Activated T-cell treated with anti-CD3 and anti-CD28 coated beads, Interleukin-2, amount 50 U/mL, for 24 hours (primary cell): ENCODE measurements around the gene SLX4IP.

Experiments used
- DNase-seq: peaks from one replicate; pipeline ENCODE4 v3.0.0-alpha.2; 2020
- H3K27ac Mint-ChIP-seq: 2 replicates; pipeline ENCODE4 v1.8.0; 2020; ENCODE audit warnings: mild to moderate bottlenecking, mixed read lengths
- H3K27me3 Mint-ChIP-seq: 2 replicates; pipeline ENCODE4 v1.8.0; 2020; ENCODE audit warnings: mixed read lengths
- H3K36me3 Mint-ChIP-seq: 2 replicates; pipeline ENCODE4 v1.8.0; 2020; ENCODE audit warnings: low read depth, mixed read lengths
- H3K4me1 Mint-ChIP-seq: 2 replicates; pipeline ENCODE4 v1.8.0; 2020; ENCODE audit warnings: low read depth, mixed read lengths
- H3K4me3 Mint-ChIP-seq: 2 replicates; pipeline ENCODE4 v1.8.0; 2020; ENCODE audit warnings: mild to moderate bottlenecking, moderate library complexity, mixed read lengths
- H3K9me3 Mint-ChIP-seq: 2 replicates; pipeline ENCODE4 v1.8.0; 2020; ENCODE audit warnings: mixed read lengths

Gene SLX4IP

DNA sequence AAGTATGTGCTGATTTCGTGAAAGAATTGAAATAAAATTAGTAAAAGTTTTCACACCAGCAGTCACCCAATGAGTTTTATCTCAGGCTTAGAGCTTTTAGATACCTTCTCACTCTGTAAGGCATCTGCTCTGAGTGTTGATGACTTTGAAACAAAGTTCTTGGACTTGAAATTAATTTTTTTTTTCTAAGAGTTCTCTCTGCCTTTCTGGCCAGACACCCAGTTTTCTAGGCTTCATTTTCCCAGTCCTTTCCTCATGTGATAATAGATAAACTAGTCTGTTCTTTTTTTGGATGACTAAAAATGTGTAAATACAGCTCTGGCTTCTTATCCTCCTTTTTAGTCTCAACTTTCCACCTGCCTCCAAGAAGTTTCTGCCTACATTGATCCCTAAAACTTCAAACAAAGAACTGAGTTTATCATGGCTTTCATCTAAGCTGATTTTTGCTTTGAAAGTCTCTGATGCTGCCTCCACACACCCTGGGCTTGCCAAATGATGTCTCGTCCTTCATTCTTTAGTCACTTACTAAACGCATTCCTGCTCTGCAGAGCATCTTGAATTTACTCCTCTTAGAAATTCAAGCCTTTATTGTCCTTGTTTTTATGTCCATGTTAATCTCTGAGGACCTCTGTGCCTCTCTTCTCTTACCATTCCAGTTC is 32.7 kb downstream of the SLX4IP start:
- no peak overlapping the region for H3K27ac Mint-ChIP-seq
- peaks cover 33% of the 10 kb centered on the region for H3K36me3 Mint-ChIP-seq
- H3K4me1 Mint-ChIP-seq: peaks cover 12% of the 10 kb centered on the region
- H3K9me3 Mint-ChIP-seq: no peaks in the 10 kb centered on the region
- H3K4me3 Mint-ChIP-seq: no peak overlapping the region
- H3K27me3 Mint-ChIP-seq: no peaks in the 10 kb centered on the region
- no peak for DNase-seq

DNA sequence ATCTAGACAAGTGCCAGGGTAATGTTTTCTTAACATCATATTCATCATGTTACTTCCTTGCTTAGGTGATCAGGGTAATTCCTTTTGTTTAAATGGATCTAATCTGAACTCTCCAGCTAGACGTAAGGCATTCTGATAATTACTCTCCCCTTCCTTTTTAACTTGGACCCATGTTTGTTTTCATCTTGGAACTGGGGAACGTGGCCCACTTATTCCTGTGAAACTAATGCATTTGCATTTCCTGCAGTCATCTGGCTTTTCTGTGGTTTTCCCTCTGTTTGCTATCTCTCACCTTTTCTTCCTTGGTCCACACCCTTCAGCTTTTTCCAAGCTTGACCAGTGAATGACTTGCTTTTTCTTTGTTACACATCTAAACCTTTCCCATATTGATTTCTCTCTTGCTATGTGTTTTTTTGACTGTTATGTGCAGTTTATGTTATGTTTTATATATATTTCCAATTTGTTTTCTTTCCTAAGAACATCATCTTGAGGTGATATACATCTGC is 33.3 kb downstream of the SLX4IP start:
- DNase-seq: no peak
- Mint-ChIP-seq H3K27me3 (no peaks in the 10 kb centered on the region), H3K4me3 (no peak overlapping the region), H3K9me3 (no peaks in the 10 kb centered on the region), H3K36me3 (peaks cover 29% of the 10 kb centered on the region), H3K27ac (no peak overlapping the region), H3K4me1 (peaks cover 11% of the 10 kb centered on the region)

DNA sequence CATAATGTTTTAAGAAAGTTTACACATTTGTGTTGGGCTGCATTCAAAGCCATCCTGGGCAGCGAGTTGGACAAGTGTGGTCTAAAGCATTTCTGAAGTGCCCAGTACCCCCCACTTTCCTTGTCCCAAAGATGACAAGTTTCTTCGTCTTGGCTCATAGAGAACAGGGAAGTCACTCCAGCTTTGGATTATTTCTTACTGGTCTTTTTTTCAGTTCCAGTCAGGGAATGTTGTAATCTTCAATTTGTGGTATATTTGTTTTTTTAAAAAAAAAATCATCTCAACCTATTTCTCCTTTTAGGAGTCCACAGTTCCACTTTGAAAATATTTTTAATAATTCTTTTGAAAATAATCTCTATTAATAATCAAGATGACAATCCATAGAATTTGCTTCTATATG is 34.0 kb downstream of the SLX4IP start:
- H3K4me1 Mint-ChIP-seq: peaks cover 11% of the 10 kb centered on the region
- no peak overlapping the region for H3K4me3 Mint-ChIP-seq
- H3K36me3 Mint-ChIP-seq: peaks cover 22% of the 10 kb centered on the region
- no peaks in the 10 kb centered on the region for H3K9me3 Mint-ChIP-seq
- no peaks in the 10 kb centered on the region for H3K27me3 Mint-ChIP-seq
- no peak overlapping the region for H3K27ac Mint-ChIP-seq
- no peak for DNase-seq

DNA sequence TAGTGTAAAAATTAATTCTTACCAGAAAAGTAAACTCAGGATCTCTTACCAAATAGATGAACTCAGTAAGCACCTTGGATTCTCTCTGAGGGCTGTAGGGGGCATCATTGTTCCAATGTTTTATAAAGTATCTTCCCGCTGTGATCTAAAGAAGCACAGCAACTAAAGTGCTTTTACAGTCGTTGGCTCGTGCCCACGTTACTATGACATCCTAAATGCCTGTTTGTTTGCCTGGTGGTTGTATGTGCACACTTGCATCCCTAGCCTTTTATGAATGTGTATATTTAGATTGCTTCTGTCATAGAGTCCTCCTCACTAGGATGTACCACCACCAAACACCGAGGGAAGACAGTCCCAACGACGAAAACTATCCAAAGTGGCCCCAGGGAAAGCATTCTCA is 34.5 kb downstream of the SLX4IP start:
- H3K9me3 Mint-ChIP-seq: no peaks in the 10 kb centered on the region
- no peak overlapping the region for H3K4me3 Mint-ChIP-seq
- no peak for DNase-seq
- no peak overlapping the region for H3K27ac Mint-ChIP-seq
- H3K27me3 Mint-ChIP-seq: no peaks in the 10 kb centered on the region
- peaks cover 14% of the 10 kb centered on the region for H3K4me1 Mint-ChIP-seq
- H3K36me3 Mint-ChIP-seq: peaks cover 21% of the 10 kb centered on the region

DNA sequence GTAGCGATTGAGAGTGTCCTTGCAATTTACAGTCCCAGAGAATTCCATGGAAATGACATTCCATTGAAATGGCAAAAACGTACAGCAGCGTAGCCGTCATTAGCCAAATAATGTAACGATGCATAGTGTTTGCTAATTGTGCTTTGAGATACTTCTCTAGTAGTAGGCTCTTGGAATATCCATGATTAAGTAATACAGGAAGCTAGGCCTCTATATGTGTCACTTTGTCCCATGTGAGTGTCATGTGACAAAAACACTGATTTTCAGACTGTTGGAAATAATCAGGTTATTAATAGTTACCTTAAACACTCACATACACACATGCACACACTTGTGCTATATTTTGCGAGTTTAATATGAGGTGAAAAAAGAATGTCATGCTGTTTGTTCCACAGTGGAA is 35.2 kb downstream of the SLX4IP start:
- no peak for DNase-seq
- H3K36me3 Mint-ChIP-seq: peaks cover 17% of the 10 kb centered on the region
- no peaks in the 10 kb centered on the region for H3K27me3 Mint-ChIP-seq
- H3K27ac Mint-ChIP-seq: no peak overlapping the region
- H3K4me1 Mint-ChIP-seq: peaks cover 20% of the 10 kb centered on the region
- H3K4me3 Mint-ChIP-seq: no peak overlapping the region
- H3K9me3 Mint-ChIP-seq: no peaks in the 10 kb centered on the region

DNA sequence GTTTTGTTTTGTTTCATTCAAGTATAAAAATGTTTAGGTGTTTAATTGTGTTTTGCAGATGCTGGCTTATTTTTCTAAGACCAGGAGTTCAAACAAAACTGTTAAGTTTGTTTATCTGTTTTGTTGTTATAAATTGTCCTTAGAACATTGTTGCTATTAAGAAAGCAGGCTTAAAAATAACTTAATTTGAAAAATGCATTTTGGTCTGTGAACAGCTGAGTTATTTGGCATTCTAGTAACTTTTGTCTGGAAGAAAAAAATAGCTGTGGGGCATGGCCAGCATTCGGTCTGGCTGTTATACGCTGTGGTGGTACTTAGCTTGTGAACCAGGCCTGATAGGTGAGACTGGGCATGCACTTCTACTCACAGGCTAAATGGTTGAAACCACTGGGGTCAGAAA is 37.8 kb downstream of the SLX4IP start:
- Mint-ChIP-seq H3K27ac (no peak overlapping the region), H3K9me3 (no peaks in the 10 kb centered on the region), H3K4me1 (peaks cover 33% of the 10 kb centered on the region), H3K36me3 (peaks cover 19% of the 10 kb centered on the region), H3K27me3 (no peaks in the 10 kb centered on the region), H3K4me3 (no peak overlapping the region)
- DNase-seq: no peak

DNA sequence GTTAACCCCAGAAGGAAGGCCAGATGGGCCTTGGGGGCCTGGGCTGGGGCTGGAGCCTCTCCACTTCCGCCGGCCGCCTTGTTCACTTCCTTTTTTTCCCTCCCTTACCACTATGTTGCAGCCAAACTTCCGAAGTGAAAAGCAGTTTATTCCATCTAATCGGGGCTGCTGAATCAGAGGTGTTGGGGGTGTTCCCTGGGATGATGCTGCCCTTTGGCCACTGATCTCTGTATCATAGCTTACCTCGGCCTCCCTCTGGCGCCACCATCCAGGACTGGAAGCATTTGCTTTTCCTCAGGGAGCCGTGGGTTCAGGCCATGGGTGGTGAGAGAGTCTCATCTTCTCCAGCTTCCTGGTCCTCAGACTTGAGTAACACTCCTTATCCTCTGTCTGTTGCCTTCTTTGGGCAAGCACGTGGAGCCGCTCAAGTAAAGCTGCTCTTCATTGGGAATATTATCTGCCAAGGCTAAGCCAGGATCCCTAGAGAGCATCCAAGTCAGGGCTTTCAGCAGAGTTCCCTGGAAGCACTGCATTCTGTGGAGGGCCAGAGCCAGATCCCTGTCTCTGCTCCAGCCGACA is 39.6 kb downstream of the SLX4IP start:
- H3K9me3 Mint-ChIP-seq: no peaks in the 10 kb centered on the region
- H3K27ac Mint-ChIP-seq: no peak overlapping the region
- no peak overlapping the region for H3K4me3 Mint-ChIP-seq
- peaks cover 28% of the 10 kb centered on the region for H3K4me1 Mint-ChIP-seq
- peaks cover 17% of the 10 kb centered on the region for H3K36me3 Mint-ChIP-seq
- no peaks in the 10 kb centered on the region for H3K27me3 Mint-ChIP-seq
- DNase-seq: no peak

DNA sequence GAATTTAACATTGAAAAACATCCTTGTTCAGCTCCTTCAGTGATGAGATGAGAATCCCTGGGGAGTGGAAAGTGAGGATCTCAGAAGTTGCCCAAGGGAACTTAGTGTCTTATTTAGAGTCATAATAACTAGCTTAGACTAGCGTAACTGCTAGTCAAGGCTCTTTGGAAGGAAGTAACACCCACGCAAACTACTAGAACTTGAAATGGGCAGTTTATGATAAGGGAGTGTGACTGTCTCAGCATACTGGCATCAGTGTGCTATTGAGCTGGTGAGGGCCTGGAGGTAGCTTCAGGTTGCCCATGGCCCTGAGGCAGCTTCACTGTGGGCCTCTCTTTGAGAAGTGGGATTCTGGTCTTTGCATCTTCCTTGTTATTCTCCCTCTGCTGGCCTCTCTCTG is 40.1 kb downstream of the SLX4IP start:
- DNase-seq: no peak
- Mint-ChIP-seq H3K36me3 (peaks cover 12% of the 10 kb centered on the region), H3K4me3 (no peak overlapping the region), H3K27me3 (no peaks in the 10 kb centered on the region), H3K4me1 (peaks cover 25% of the 10 kb centered on the region), H3K27ac (no peak overlapping the region), H3K9me3 (no peaks in the 10 kb centered on the region)

DNA sequence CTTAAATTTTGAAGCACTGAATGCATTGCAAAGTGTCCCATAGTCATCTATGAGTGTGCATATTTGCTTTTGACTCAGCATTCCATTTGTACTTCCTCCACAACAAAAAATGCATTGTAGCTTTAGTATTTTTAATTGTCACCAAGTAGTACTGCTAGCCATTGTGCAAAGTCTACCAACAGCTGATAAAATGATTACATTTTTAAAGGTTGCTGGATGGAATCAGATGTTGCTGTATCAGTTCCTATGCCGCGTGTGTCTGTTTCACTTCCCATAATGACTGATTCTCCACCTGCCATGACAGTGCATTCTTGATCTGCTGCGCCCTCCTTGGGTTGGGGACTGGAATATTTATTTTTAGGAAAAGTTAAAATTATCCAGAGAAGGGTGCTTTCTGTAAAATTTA is 41.2 kb downstream of the SLX4IP start:
- Mint-ChIP-seq H3K27ac (no peak overlapping the region), H3K4me1 (peaks cover 25% of the 10 kb centered on the region), H3K9me3 (no peaks in the 10 kb centered on the region), H3K36me3 (peaks cover 8% of the 10 kb centered on the region), H3K27me3 (no peaks in the 10 kb centered on the region), H3K4me3 (no peak overlapping the region)
- no peak for DNase-seq

DNA sequence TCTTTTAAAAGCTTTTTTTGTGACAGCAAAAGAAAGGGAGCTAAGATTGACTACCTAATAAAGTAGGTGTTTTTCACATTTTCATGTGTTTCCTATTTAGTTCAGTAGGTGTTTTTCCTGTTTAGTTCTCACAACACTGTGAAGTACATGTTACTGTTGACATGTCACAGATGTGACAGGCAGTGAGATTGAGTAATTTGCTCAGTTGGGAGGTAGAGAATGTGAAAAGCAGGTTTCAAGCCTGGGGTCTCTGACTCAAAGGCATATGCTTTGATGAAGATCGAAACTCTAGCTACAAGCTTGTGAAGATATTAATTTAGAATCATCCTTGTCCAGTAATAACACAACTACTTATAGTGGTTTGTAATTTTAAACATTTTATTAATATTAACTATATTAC is 43.1 kb downstream of the SLX4IP start:
- DNase-seq: no peak
- Mint-ChIP-seq H3K4me3 (no peak overlapping the region), H3K9me3 (no peaks in the 10 kb centered on the region), H3K27me3 (no peaks in the 10 kb centered on the region), H3K36me3 (peaks cover 2% of the 10 kb centered on the region), H3K4me1 (peaks cover 25% of the 10 kb centered on the region), H3K27ac (no peak overlapping the region)

DNA sequence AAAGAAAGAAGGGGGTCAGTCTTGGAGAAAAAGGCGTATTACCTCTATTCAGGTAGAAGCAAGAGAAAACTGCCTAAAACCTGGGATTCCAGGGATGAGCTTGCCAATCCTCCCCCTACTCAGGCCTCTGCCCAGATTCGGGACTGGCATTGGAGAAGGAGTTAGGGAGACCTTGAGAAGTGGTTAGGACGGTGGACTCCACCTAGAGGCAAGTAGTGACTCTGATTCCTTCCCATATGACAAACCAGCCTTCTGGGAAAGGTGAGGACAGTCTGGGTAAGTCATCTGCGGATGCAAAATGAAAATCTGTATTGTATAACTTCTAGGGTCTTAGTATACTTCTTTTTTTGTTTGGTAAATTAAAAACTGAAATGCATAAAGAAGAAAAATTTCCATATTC is 43.8 kb downstream of the SLX4IP start:
- Mint-ChIP-seq H3K4me3 (no peak overlapping the region), H3K27me3 (no peaks in the 10 kb centered on the region), H3K36me3 (peaks cover 2% of the 10 kb centered on the region), H3K9me3 (no peaks in the 10 kb centered on the region), H3K4me1 (peaks cover 25% of the 10 kb centered on the region), H3K27ac (no peak overlapping the region)
- no peak for DNase-seq

DNA sequence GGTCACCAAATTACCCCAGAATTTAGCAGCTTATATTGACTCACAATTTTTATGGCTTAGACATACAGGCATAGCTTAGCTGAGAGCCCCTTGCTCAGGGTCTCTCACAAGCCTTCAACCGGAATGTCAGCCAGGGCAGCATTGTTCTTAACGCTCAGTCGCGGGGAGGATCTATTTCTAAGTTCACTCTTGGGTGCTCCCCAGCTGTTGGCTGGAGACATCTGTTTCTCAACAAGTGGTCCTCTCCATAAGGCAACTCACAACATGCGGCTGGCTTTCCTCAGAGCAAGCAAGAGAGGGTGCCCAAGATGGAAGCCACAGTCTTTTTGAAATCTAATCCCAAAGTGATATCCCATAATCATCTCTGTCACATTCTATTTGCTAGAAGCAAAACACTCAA is 46.6 kb downstream of the SLX4IP start:
- peaks cover 2% of the 10 kb centered on the region for H3K4me1 Mint-ChIP-seq

DNA sequence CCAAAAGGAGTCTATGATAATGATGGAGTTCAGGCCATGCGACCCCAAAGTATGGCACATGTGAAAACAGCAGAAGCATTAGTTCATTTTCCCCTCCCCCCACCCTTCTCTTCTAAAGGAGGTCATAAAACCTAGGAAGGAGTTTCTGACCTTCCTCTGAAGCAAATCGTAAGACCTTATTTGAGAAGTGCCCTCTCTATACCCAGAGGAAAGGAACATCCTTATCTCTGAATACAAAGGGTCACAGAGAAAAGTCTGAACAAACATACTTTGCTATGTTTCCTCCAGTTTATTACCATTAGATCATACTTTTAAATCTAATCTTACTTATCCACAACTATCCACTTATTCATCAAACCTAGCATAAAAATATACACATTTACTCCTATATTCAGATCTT is 48.6 kb downstream of the SLX4IP start:
- H3K4me3 Mint-ChIP-seq: no peak overlapping the region
- no peaks in the 10 kb centered on the region for H3K36me3 Mint-ChIP-seq
- no peak overlapping the region for H3K27ac Mint-ChIP-seq
- no peaks in the 10 kb centered on the region for H3K9me3 Mint-ChIP-seq
- no peaks in the 10 kb centered on the region for H3K27me3 Mint-ChIP-seq
- DNase-seq: no peak
- peaks cover 10% of the 10 kb centered on the region for H3K4me1 Mint-ChIP-seq

More for the DNA sequence above, 46.6 kb downstream of the SLX4IP start:
- no peak for DNase-seq
- Mint-ChIP-seq H3K4me3 (no peak overlapping the region), H3K9me3 (no peaks in the 10 kb centered on the region), H3K27ac (no peak overlapping the region), H3K27me3 (no peaks in the 10 kb centered on the region), H3K36me3 (no peaks in the 10 kb centered on the region)

DNA sequence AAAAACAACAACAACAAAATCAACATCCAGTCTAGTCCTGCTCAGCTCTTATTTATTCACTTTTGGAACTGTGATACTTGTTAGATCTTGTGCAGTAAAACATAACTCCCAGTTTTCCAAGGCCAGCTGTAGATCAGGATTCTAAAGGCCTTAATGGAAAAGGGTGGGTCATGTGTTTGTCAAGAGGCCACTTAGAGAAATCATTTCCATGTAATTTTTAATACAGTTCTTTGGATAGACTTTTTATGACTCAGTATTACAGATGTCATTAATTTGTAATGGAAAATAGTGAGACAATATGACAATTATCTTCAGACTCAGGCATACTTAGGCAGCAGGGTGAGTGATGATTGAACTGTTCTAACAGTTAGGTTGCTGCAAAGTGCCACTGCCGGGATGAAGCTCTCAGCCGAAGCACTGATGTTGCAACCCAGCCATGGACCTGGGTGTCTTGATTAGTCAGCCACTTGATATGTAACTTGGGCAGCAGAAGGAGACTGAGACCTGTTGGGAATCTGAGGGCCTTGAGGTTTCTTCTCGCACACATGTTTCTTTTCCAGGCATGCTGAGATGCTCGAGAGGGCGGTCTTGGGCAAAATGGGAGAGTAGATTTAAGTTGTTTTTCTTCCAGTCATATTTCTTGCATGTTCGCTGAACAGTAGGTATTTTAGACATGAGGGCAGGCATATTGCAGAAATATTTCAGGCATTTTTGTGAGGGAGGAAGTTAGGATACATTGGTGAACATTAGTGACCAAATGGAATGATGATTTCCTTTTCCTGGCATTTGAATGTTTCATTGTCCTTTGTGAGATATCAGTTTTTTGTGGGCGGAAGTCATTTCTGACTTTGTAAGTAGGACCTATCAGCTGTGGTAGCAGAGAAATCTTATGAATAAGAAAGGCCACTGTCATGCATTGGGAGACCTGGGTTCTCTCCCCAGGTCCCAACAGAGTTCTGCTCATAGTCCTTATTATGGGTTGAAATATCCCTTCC is 52.3 kb downstream of the SLX4IP start:
- H3K27me3 Mint-ChIP-seq: no peaks in the 10 kb centered on the region
- no peak for DNase-seq
- H3K4me3 Mint-ChIP-seq: no peak overlapping the region
- peaks cover 32% of the 10 kb centered on the region for H3K4me1 Mint-ChIP-seq
- H3K9me3 Mint-ChIP-seq: no peaks in the 10 kb centered on the region
- H3K36me3 Mint-ChIP-seq: no peaks in the 10 kb centered on the region
- no peak overlapping the region for H3K27ac Mint-ChIP-seq

DNA sequence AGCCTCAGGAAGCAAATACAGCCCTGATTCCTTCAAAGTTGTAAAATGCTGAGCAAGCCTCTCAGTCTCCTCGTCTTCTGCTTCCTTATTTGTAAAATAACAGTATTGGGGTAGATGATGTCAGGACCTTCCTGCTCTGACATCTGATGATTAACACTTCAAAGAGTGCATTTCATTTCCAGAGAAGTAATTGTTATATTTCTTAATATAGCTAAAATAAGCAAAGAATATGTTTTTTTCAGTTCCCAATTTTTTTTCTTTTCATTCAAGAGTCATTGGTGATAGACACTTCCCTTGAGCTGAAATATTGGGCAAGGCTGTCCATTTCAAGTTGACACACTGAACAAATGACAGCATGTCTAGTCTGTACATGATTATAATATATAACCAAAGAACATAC is 53.4 kb downstream of the SLX4IP start:
- Mint-ChIP-seq H3K27ac (no peak overlapping the region), H3K4me3 (no peak overlapping the region), H3K27me3 (no peaks in the 10 kb centered on the region), H3K9me3 (no peaks in the 10 kb centered on the region), H3K36me3 (no peaks in the 10 kb centered on the region), H3K4me1 (peaks cover 32% of the 10 kb centered on the region)
- DNase-seq: no peak
